Astrocyte (in vitro differentiated cells and primary cell): ENCODE data around the gene EPO. TPM values are rescaled to one million over a fixed set of nuclear protein-coding genes. Genes with fewer than 3 reads are reported as not detected.

Source experiments
- DNase-seq: peaks from one replicate; pipeline ENCODE4 v3.0.0-alpha.2; 2010; ENCODE audit warnings: low read depth
- FAIRE-seq: peaks from 2 replicates; lab custom pipeline; 2011; peaks lifted over from hg19 to GRCh38; lab: Jason Lieb, UNC
- H2AFZ ChIP-seq: 2 replicates; pipeline ENCODE4 v1.6.0; 2012; ENCODE audit warnings: low read depth, low read length, inconsistent platforms
- H3K27ac ChIP-seq: 2 replicates; pipeline ENCODE4 v1.5.1; 2011; ENCODE audit warnings: low read depth, low read length, inconsistent platforms
- H3K27me3 ChIP-seq: 2 replicates; pipeline ENCODE4 v1.6.0; 2011; ENCODE audit warnings: low read length, inconsistent platforms; ENCODE audit not compliant: insufficient read depth
- H3K36me3 ChIP-seq: 2 replicates; pipeline ENCODE4 v1.5.1; 2011; ENCODE audit warnings: low read length, inconsistent platforms; ENCODE audit not compliant: insufficient read depth
- H3K4me1 ChIP-seq: 2 replicates; pipeline ENCODE4 v1.5.1; 2011; ENCODE audit warnings: low read length, inconsistent platforms; ENCODE audit not compliant: insufficient read depth
- H3K4me2 ChIP-seq: 2 replicates; pipeline ENCODE4 v1.6.0; 2012; ENCODE audit warnings: low read length, inconsistent platforms
- H3K4me3 ChIP-seq: 2 replicates; pipeline ENCODE4 v1.5.1; 2011; ENCODE audit warnings: low read depth, mild to moderate bottlenecking, low read length, inconsistent platforms; ENCODE audit not compliant: insufficient read depth
- H3K79me2 ChIP-seq: 2 replicates; pipeline ENCODE4 v1.6.0; 2012; ENCODE audit warnings: mild to moderate bottlenecking, low read length, inconsistent platforms; ENCODE audit not compliant: insufficient read depth
- H3K9ac ChIP-seq: 2 replicates; pipeline ENCODE4 v1.6.0; 2012; ENCODE audit warnings: mild to moderate bottlenecking, low read length, inconsistent platforms
- H3K9me3 ChIP-seq: 2 replicates; pipeline ENCODE4 v1.5.1; 2012; ENCODE audit warnings: low read depth, mild to moderate bottlenecking, low read length, inconsistent platforms; ENCODE audit not compliant: insufficient read depth
- H4K20me1 ChIP-seq: 2 replicates; pipeline ENCODE4 v1.6.0; 2012; ENCODE audit warnings: low read length, inconsistent platforms; ENCODE audit not compliant: insufficient read depth
- H3K27ac Mint-ChIP-seq: one replicate; pipeline ENCODE4 v1.8.0; 2021; ENCODE audit warnings: mild to moderate bottlenecking, mixed read lengths; ENCODE audit not compliant: unreplicated experiment
- H3K27me3 Mint-ChIP-seq: one replicate; pipeline ENCODE4 v1.8.0; 2021; ENCODE audit warnings: low read depth, mixed read lengths; ENCODE audit not compliant: unreplicated experiment
- H3K36me3 Mint-ChIP-seq: one replicate; pipeline ENCODE4 v1.8.0; 2021; ENCODE audit warnings: low read depth, mixed read lengths; ENCODE audit not compliant: unreplicated experiment
- H3K4me1 Mint-ChIP-seq: one replicate; pipeline ENCODE4 v1.8.0; 2021; ENCODE audit warnings: low read depth, mixed read lengths; ENCODE audit not compliant: unreplicated experiment
- H3K4me3 Mint-ChIP-seq: one replicate; pipeline ENCODE4 v1.8.0; 2021; ENCODE audit warnings: mild to moderate bottlenecking, moderate library complexity, mixed read lengths; ENCODE audit not compliant: unreplicated experiment
- H3K9me3 Mint-ChIP-seq: one replicate; pipeline ENCODE4 v1.8.0; 2021; ENCODE audit warnings: mild to moderate bottlenecking, mixed read lengths; ENCODE audit not compliant: unreplicated experiment
- EZH2 ChIP-seq: IDR thresholded peaks from 2 replicates; pipeline ENCODE4 v1.6.1; 2012; ENCODE audit warnings: mild to moderate bottlenecking, low read length, inconsistent platforms; ENCODE audit not compliant: insufficient read depth
- total RNA-seq: library from RNA; stranded (reverse); gene quantifications from 2 replicates; pipeline ENCODE4 v1.2.1, GENCODE V29; 2021
- TF ChIP-seq, protein P1 (sequence below): IDR thresholded peaks from 2 replicates; pipeline ENCODE4 v1.5.1; 2011; ENCODE audit warnings: low read depth, mild to moderate bottlenecking, inconsistent platforms, low read length, moderate library complexity; ENCODE audit not compliant: insufficient read depth

EPO gene
- total RNA-seq, 1 donor from 2014 or later: not detected

DNA sequence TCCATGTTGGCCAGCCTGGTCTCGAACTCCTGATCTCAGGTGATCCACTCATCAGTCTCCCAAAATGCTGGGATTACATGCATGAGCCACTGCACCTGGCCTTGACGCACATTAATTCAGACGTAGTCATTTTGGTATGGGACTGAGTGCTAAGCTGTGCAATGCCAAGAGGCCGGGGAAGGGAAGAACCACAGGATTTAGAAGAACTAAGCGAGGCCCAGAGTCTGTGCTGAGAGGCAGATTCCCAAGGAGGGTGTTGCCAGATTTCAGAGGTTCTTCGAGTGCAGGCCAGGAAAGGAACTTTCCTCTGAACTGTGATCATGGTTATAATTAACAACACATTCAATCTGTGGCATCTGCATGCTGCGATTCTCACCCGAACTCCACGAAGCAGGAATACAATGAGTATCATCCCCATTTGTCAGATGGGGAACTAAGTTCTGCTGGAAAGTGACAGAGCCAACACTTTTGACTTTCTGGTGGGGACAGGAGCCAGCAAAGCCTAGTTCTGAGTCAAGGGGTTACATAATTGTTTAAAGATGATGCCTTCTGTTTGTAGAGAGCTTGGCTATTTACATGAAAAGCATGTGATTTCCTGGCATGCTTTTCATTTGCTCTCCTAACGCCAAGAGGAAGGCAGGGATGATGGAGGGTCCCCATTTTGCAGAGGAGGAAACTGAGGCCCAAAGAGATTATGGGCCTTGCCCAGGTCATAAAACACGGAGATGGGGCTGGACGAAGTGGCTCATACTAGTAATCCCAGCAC is 6.9 kb downstream of the EPO start:
- no peaks in the 10 kb centered on the region for H3K36me3 Mint-ChIP-seq
- no peak overlapping the region for H3K4me3 ChIP-seq
- no peak overlapping the region for H3K4me2 ChIP-seq
- no peaks in the 10 kb centered on the region for H3K9me3 ChIP-seq
- peaks cover 8% of the 10 kb centered on the region for H3K4me1 Mint-ChIP-seq
- FAIRE-seq (no peak), DNase-seq (peak; percentile 96)
- no peak overlapping the region for H3K27ac ChIP-seq
- no peaks in the 10 kb centered on the region for H3K36me3 ChIP-seq
- no peaks in the 10 kb centered on the region for H4K20me1 ChIP-seq
- peak overlapping the region; percentile 12 for H3K27ac Mint-ChIP-seq
- H3K27me3 ChIP-seq: peaks cover 20% of the 10 kb centered on the region
- H3K27me3 Mint-ChIP-seq: peaks cover 23% of the 10 kb centered on the region
- peaks cover 15% of the 10 kb centered on the region for H3K4me1 ChIP-seq
- H3K4me3 Mint-ChIP-seq: peak overlapping the region; percentile 37
- no peaks in the 10 kb centered on the region for H3K9me3 Mint-ChIP-seq
- TF ChIP-seq EZH2: no peak
- TF ChIP-seq, protein P1, sequence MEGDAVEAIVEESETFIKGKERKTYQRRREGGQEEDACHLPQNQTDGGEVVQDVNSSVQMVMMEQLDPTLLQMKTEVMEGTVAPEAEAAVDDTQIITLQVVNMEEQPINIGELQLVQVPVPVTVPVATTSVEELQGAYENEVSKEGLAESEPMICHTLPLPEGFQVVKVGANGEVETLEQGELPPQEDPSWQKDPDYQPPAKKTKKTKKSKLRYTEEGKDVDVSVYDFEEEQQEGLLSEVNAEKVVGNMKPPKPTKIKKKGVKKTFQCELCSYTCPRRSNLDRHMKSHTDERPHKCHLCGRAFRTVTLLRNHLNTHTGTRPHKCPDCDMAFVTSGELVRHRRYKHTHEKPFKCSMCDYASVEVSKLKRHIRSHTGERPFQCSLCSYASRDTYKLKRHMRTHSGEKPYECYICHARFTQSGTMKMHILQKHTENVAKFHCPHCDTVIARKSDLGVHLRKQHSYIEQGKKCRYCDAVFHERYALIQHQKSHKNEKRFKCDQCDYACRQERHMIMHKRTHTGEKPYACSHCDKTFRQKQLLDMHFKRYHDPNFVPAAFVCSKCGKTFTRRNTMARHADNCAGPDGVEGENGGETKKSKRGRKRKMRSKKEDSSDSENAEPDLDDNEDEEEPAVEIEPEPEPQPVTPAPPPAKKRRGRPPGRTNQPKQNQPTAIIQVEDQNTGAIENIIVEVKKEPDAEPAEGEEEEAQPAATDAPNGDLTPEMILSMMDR: no peak
- H3K79me2 ChIP-seq: no peaks in the 10 kb centered on the region
- peak overlapping the region; percentile 35 for H2AFZ ChIP-seq
- no peak overlapping the region for H3K9ac ChIP-seq

DNA sequence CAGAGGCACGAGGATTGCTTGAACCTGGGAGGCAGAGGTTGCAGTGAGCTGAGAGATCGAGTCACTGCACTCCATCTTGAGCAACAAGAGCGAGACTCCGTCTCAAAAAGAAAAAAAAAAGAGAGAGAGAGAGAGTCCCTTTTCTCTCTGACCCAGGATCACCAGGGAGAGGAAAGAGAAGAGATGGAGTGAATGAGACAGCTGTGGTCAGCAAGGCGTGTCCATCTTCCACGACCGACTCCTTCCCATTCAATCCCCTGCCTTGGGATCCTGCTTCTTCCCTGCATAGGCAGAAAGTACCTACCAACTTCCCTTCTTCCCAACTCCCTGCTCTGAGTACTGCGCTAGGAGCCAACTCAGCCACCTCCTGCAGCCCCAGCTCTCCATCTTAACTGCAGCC is 7.9 kb downstream of the EPO start:
- no peak overlapping the region for H3K4me3 ChIP-seq
- Mint-ChIP-seq H3K27ac (no peak overlapping the region), H3K9me3 (no peaks in the 10 kb centered on the region), H3K4me3 (no peak overlapping the region), H3K4me1 (peaks cover 8% of the 10 kb centered on the region), H3K36me3 (no peaks in the 10 kb centered on the region), H3K27me3 (peaks cover 14% of the 10 kb centered on the region)
- H3K79me2 ChIP-seq: no peaks in the 10 kb centered on the region
- peaks cover 15% of the 10 kb centered on the region for H3K4me1 ChIP-seq
- no peak overlapping the region for H3K9ac ChIP-seq
- H2AFZ ChIP-seq: no peak overlapping the region
- no peak overlapping the region for H3K27ac ChIP-seq
- H3K36me3 ChIP-seq: no peaks in the 10 kb centered on the region
- no peak for TF ChIP-seq EZH2
- TF ChIP-seq, protein P1: no peak
- no peak overlapping the region for H3K4me2 ChIP-seq
- FAIRE-seq: no peak
- H4K20me1 ChIP-seq: no peaks in the 10 kb centered on the region
- no peak for DNase-seq
- H3K9me3 ChIP-seq: no peaks in the 10 kb centered on the region
- H3K27me3 ChIP-seq: peaks cover 17% of the 10 kb centered on the region

DNA sequence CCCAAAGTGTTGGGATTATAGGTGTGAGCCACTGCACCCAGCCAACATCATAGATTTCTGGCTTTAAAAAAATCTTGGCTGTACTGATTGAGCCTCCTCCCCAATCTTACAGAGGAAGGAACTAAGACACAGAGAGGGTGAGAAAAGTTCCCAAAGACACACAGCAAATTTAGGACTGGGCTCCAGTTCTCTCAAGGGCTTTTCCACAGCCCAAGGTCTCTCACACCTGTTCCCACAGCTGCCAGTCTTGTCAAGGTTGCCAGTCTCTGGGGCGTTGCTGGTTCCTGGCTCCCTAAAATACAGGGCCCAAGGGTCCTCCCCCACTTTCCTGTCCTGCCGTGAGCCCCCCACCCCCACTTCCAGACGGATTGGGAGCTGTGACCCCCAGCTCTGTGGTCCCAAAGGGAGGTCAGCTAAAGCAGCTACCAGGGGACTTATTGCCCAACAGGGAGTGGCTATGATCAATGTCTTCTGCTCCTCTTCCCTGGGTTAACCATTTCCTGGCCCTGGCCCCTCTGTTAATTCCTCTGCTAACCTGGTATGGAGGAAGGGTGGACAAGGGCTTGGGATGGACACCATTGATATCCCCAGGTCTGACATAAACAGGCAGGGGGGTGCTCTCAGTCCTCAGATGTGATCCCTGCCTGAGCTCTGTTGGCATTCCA is 10.0 kb downstream of the EPO start:
- Histone ChIP-seq H3K79me2 (no peaks in the 10 kb centered on the region), H3K9me3 (no peaks in the 10 kb centered on the region), H3K36me3 (no peaks in the 10 kb centered on the region), H4K20me1 (no peaks in the 10 kb centered on the region), H3K27ac (no peak overlapping the region), H3K4me3 (no peak overlapping the region), H3K4me2 (no peak overlapping the region), H3K4me1 (peaks cover 15% of the 10 kb centered on the region), H3K9ac (no peak overlapping the region), H3K27me3 (peaks cover 15% of the 10 kb centered on the region), H2AFZ (no peak overlapping the region)
- H3K36me3 Mint-ChIP-seq: no peaks in the 10 kb centered on the region
- DNase-seq (no peak), FAIRE-seq (no peak)
- peaks cover 9% of the 10 kb centered on the region for H3K27me3 Mint-ChIP-seq
- no peaks in the 10 kb centered on the region for H3K9me3 Mint-ChIP-seq
- H3K4me1 Mint-ChIP-seq: peaks cover 8% of the 10 kb centered on the region
- no peak for TF ChIP-seq EZH2
- TF ChIP-seq, protein P1: no peak
- no peak overlapping the region for H3K27ac Mint-ChIP-seq
- H3K4me3 Mint-ChIP-seq: no peak overlapping the region
